Fibroblast of villous mesenchyme (primary cell): ENCODE measurements around the gene SLC25A6. TPM values are rescaled to one million over a fixed set of nuclear protein-coding genes. Genes with fewer than 3 reads are reported as not detected.

Source experiments
- DNase-seq: peaks from one replicate; pipeline ENCODE4 v3.0.0-alpha.2; 2010; ENCODE audit warnings: low read depth
- H3K4me3 ChIP-seq: 2 replicates; pipeline ENCODE4 v1.5.1; 2011; ENCODE audit warnings: low read depth, mild to moderate bottlenecking, low read length
- total RNA-seq: library from RNA; depleted of rRNA; stranded (reverse); fragments of >200 nt; gene quantifications from 2 replicates; pipeline ENCODE4 v1.2.3, GENCODE V29; 2012
- TF ChIP-seq, protein P1 (sequence below): IDR thresholded peaks from 2 replicates; pipeline ENCODE4 v1.5.1; 2012; ENCODE audit warnings: low read depth, mild to moderate bottlenecking, low read length; ENCODE audit not compliant: insufficient read depth

SLC25A6 gene
- total RNA-seq, 1 donor: 123 TPM

- TF ChIP-seq, protein P1, sequence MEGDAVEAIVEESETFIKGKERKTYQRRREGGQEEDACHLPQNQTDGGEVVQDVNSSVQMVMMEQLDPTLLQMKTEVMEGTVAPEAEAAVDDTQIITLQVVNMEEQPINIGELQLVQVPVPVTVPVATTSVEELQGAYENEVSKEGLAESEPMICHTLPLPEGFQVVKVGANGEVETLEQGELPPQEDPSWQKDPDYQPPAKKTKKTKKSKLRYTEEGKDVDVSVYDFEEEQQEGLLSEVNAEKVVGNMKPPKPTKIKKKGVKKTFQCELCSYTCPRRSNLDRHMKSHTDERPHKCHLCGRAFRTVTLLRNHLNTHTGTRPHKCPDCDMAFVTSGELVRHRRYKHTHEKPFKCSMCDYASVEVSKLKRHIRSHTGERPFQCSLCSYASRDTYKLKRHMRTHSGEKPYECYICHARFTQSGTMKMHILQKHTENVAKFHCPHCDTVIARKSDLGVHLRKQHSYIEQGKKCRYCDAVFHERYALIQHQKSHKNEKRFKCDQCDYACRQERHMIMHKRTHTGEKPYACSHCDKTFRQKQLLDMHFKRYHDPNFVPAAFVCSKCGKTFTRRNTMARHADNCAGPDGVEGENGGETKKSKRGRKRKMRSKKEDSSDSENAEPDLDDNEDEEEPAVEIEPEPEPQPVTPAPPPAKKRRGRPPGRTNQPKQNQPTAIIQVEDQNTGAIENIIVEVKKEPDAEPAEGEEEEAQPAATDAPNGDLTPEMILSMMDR: no peak
- no peak for DNase-seq
- H3K4me3 ChIP-seq: no peak overlapping the region
Measured at GRCh38 chrX:1420371-1420770, 28.5 kb upstream of the SLC25A6 start.

DNA sequence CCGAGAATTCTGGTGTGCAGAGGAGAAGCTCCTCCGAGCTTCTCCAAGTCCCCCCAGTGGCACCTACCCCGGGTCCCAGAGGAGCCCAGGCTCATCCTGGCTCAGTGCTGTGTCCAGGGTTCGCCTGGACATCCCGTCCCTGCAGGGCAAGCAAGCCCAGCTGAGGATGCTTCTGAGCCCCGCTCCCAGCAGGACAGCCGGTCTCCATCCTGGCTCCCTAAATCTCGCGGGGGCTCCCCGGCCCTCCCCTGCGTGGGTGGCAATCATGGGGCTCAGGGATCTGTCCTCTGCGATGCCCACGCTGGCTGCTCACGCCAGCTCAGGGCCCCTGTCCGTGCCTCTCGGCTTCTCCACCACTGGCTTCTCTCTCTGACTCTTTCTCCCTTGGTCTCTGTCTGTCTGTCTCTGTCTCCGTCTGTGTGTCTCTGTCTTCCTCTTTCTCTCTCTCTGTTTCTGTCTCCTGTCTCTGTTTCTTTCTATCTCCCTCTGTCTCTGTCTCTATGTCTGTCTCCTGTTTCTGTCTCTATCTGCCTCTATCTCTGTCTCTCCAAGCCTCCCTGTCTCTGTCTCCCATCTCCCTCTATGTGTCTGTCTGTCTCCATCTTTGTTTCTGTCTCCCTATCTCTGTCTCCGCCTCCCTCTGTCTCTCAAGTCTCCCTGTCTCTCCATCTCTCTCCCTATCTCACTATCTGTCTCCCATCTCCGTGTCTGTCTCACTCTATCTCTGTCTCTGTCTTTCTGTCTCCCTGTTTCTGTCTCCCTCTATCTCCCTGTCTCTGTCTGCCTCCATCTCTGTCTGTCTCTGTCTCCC lies 27.8 kb upstream of the SLC25A6 start:
- no peak for DNase-seq
- no peak overlapping the region for H3K4me3 ChIP-seq
- TF ChIP-seq, protein P1: no peak

DNA sequence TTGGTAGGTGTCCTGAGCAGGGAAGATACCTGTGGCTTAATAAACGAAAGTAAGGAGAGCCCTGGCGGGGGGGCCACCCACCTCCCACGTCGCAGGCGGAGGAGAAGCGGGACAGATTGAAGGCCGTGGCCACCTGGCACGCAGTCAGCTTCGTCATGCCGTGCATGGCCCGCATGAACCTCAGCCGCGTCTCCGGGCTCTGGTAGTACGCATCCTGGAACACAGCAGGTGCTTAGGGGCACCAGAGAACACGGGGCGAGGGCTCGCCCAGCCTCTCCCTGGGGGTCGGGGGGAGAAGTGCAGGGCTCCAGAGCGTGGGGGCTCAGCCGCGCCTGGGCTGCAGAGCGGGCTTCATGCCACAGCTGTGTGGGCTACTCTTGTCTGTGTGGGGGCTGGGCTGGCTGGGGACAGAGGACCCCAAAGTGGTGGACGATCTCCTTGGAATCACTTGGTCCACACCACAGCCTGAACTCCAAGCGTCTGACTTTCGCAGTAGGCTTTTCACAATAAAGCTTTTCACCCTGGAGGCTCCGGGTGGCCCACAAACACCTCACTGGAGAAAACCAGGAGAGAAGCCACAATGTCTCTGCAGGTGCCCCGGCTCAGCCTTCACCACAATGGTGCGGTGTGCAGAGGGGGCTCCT lies 27.1 kb upstream of the SLC25A6 start:
- no peak for DNase-seq
- TF ChIP-seq, protein P1: no peak
- H3K4me3 ChIP-seq: no peak overlapping the region

GRCh38 chrX:1417921-1418771 lies 26.2 kb upstream of the SLC25A6 start:
- DNase-seq: no peak
- TF ChIP-seq, protein P1: no peak
- no peak overlapping the region for H3K4me3 ChIP-seq

- TF ChIP-seq, protein P1: no peak
- no peak for DNase-seq
- H3K4me3 ChIP-seq: no peak overlapping the region
Measured at GRCh38 chrX:1416965-1417760, 25.2 kb upstream of the SLC25A6 start.

DNA sequence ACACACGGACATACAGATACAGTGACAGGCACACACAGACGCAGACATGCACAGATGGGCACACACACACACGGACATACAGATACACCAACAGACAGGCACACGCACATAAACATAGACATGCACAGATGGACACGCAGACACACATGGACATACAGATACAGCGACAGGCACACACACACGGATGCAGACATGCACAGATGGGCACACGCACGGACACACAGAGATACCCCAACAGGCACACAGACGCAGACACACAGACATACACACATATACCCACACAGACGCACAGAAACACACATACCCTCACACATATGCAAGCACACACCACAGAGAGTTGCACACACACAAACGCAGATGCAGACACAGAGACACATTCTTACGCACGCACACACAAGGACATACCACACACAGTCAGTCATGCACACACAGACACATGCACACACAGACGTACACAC lies 24.4 kb upstream of the SLC25A6 start:
- no peak overlapping the region for H3K4me3 ChIP-seq
- TF ChIP-seq, protein P1: no peak
- no peak for DNase-seq
